ENCODE data around the gene HAUS8. TPM values are rescaled to one million over a fixed set of nuclear protein-coding genes. Genes with fewer than 3 reads are reported as not detected.
A peak's percentile ranks its signal among the peaks of the same experiment; 100 is the strongest.

HAUS8 gene
- total and polyA plus RNA-seq, 12 donors: 2.0 to 10.2 (median 4.9) TPM

- DNase-seq (no peak), ATAC-seq (no peak)
- 98 to 99% methylated on average over 8 of the region's 8 CpGs for WGBS, 2 donors
- no peak for TF ChIP-seq CTCF (IDR thresholded peaks at IDR 0.05)
- Histone ChIP-seq H3K4me1 (peaks cover 0 to 9% (median 0%) of the 10 kb centered on the region in 9 donors), H3K9me3 (peaks cover 0 to 26% (median 15%) of the 10 kb centered on the region in 11 donors), H3K4me3 (no peak overlapping the region), H3K36me3 (peaks cover 0 to 72% (median 23%) of the 10 kb centered on the region in 9 donors), H3K27me3 (no peaks in the 10 kb centered on the region), H3K27ac (no peak overlapping the region)
- intact Hi-C loops (cut with DNase I): loop anchor here in 1 of 10 donors (10.0 kb wide), 1 partner anchor 153 kb away; no protein-coding TSS in a partner anchor
Observed at GRCh38 chr19:17058236-17058635, 17.0 kb downstream of the HAUS8 start.

GRCh38 chr19:17055636-17056035 is 19.6 kb downstream of the HAUS8 start:
- H3K36me3 ChIP-seq: peaks cover 0 to 85% (median 24%) of the 10 kb centered on the region in 9 donors
- no peak for ATAC-seq
- intact Hi-C loops (cut with DNase I): loop anchor here in 1 of 10 donors (10.0 kb wide), 1 partner anchor 151 kb away; no protein-coding TSS in a partner anchor
- no peak for TF ChIP-seq CTCF (IDR thresholded peaks at IDR 0.05)
- H3K4me3 ChIP-seq: no peak overlapping the region
- H3K27ac ChIP-seq: no peak overlapping the region
- 92 to 93% methylated on average over 15 of the region's 15 CpGs for WGBS, 2 donors
- H3K27me3 ChIP-seq: no peaks in the 10 kb centered on the region
- H3K4me1 ChIP-seq: peaks cover 0 to 4% (median 0%) of the 10 kb centered on the region in 9 donors
- peaks cover 0 to 26% (median 15%) of the 10 kb centered on the region in 11 donors for H3K9me3 ChIP-seq
- DNase-seq: no peak

- Histone ChIP-seq H3K4me1 (no peaks in the 10 kb centered on the region), H3K27me3 (no peaks in the 10 kb centered on the region), H3K36me3 (peaks cover 0 to 89% (median 27%) of the 10 kb centered on the region in 9 donors), H3K27ac (no peak overlapping the region), H3K4me3 (no peak overlapping the region), H3K9me3 (peaks cover 0 to 25% (median 15%) of the 10 kb centered on the region in 11 donors)
- DNase-seq (no peak), ATAC-seq (no peak)
- intact Hi-C loops (cut with DNase I): loop anchor here in 5 of 10 donors (5.0 to 10.0 kb wide), 3 partner anchors 150 to 337 kb away; partner anchors contain the start of gene NWD1 (in 1 of the 5)
- no peak for TF ChIP-seq CTCF (IDR thresholded peaks at IDR 0.05)
- 96 to 100% methylated on average over 5 of the region's 5 CpGs for WGBS, 2 donors
Observed at GRCh38 chr19:17054746-17055145, 20.5 kb downstream of the HAUS8 start.

- Histone ChIP-seq H3K4me1 (no peaks in the 10 kb centered on the region), H3K36me3 (peaks cover 0 to 78% (median 17%) of the 10 kb centered on the region in 9 donors), H3K27me3 (no peaks in the 10 kb centered on the region), H3K27ac (no peak overlapping the region), H3K9me3 (peaks cover 0 to 2% (median 0%) of the 10 kb centered on the region in 11 donors), H3K4me3 (no peak overlapping the region)
- ATAC-seq (peak in 7 of 8 donors; percentile 42 to 73 (median 62)), DNase-seq (peak in 1 of 2 donors; percentile 31)
- intact Hi-C loops (cut with DNase I): loop anchor here (1.0 to 10.0 kb wide), 8 partner anchors 148 to 335 kb away; partner anchors contain the start of gene NWD1 (in 1 of the 10)
- peak; percentile 39 to 79 (median 68) for TF ChIP-seq CTCF (IDR thresholded peaks at IDR 0.05)
- WGBS, 2 donors: 53 to 59% methylated on average over 8 of the region's 8 CpGs
Observed at GRCh38 chr19:17052439-17052838, 22.8 kb downstream of the HAUS8 start.
